Endothelial cell (in vitro differentiated cells): ENCODE measurements around the gene SBF2. TPM values are rescaled to one million over a fixed set of nuclear protein-coding genes. Genes with fewer than 3 reads are reported as not detected.

Experiments used
- DNase-seq: peaks from one replicate; pipeline ENCODE4 v3.0.0; 2021; ENCODE audit warnings: low spot score
- H3K27ac Mint-ChIP-seq: one replicate; pipeline ENCODE4 v1.8.0; 2021; ENCODE audit warnings: mixed read lengths, inconsistent platforms; ENCODE audit not compliant: unreplicated experiment
- H3K27me3 Mint-ChIP-seq: one replicate; pipeline ENCODE4 v1.8.0; 2021; ENCODE audit warnings: mild to moderate bottlenecking, moderate library complexity, mixed read lengths, inconsistent platforms; ENCODE audit not compliant: unreplicated experiment
- H3K36me3 Mint-ChIP-seq: one replicate; pipeline ENCODE4 v1.8.0; 2021; ENCODE audit warnings: mild to moderate bottlenecking, low read depth, mixed read lengths, inconsistent platforms; ENCODE audit not compliant: unreplicated experiment
- H3K4me1 Mint-ChIP-seq: one replicate; pipeline ENCODE4 v1.8.0; 2021; ENCODE audit warnings: mild to moderate bottlenecking, mixed read lengths, inconsistent platforms; ENCODE audit not compliant: unreplicated experiment
- H3K4me3 Mint-ChIP-seq: one replicate; pipeline ENCODE4 v1.8.0; 2021; ENCODE audit warnings: mild to moderate bottlenecking, mixed read lengths, inconsistent platforms; ENCODE audit not compliant: unreplicated experiment
- H3K9me3 Mint-ChIP-seq: one replicate; pipeline ENCODE4 v1.8.0; 2021; ENCODE audit warnings: mixed read lengths, inconsistent platforms; ENCODE audit not compliant: unreplicated experiment
- CTCF ChIP-seq: fragments of 200-600 bp; sonication (generic); IDR thresholded peaks from one replicate; pipeline ENCODE4 v1.5.0; 2021; ENCODE audit warnings: antibody characterized with exemption; ENCODE audit not compliant: unreplicated experiment
- total RNA-seq: library from RNA; stranded (reverse); fragmentation: NEBNext Ultra II Directional; extraction: Animal tissue kit (Norgen Biotek cat#: 25700); gene quantifications from one replicate; pipeline ENCODE4 v1.2.1, GENCODE V29; 2021; ENCODE audit not compliant: unreplicated experiment

Gene SBF2
- total RNA-seq, 1 donor from 2014 or later = 40.8 TPM

GRCh38 chr11:10048350-10048749 lies 245.7 kb downstream of the SBF2 start:
- Mint-ChIP-seq H3K4me3 (no peak overlapping the region), H3K4me1 (peaks cover 11% of the 10 kb centered on the region), H3K36me3 (peaks cover 6% of the 10 kb centered on the region), H3K27ac (no peak overlapping the region), H3K9me3 (no peaks in the 10 kb centered on the region), H3K27me3 (peaks cover 1% of the 10 kb centered on the region)
- no peak for DNase-seq
- no peak for TF ChIP-seq CTCF

DNA sequence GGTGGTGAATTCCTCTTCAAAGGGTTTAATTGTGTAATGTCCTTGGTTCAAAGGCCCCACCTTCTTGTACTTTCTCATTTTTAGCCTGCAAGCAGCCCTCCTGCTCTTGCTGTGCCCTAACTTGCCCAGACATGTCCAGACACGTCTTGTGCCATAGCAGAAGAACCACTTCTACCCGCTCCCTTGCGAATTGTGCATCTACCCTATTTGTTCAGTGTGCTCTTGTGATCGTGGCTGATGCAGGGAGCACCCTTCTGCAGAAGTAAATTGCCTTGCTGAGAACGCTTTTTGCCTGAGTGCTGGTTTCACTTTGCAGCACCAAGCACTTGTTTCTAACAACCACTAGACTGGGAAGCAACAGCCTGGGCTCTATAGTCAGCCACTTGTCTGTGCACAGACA lies 249.4 kb downstream of the SBF2 start:
- H3K27me3 Mint-ChIP-seq = peaks cover 1% of the 10 kb centered on the region
- TF ChIP-seq CTCF = no peak
- H3K4me3 Mint-ChIP-seq = peak overlapping the region; percentile 3
- DNase-seq = no peak
- H3K36me3 Mint-ChIP-seq = peaks cover 6% of the 10 kb centered on the region
- no peaks in the 10 kb centered on the region for H3K9me3 Mint-ChIP-seq
- H3K4me1 Mint-ChIP-seq = peaks cover 9% of the 10 kb centered on the region
- H3K27ac Mint-ChIP-seq = no peak overlapping the region

- peaks cover 1% of the 10 kb centered on the region for H3K27me3 Mint-ChIP-seq
- DNase-seq = no peak
- no peak for TF ChIP-seq CTCF
- peaks cover 13% of the 10 kb centered on the region for H3K4me1 Mint-ChIP-seq
- H3K27ac Mint-ChIP-seq = no peak overlapping the region
- peaks cover 6% of the 10 kb centered on the region for H3K36me3 Mint-ChIP-seq
- no peaks in the 10 kb centered on the region for H3K9me3 Mint-ChIP-seq
- H3K4me3 Mint-ChIP-seq = no peak overlapping the region
Observed at GRCh38 chr11:10042699-10043098, 251.3 kb downstream of the SBF2 start.

GRCh38 chr11:10041748-10042446 lies 252.1 kb downstream of the SBF2 start:
- peaks cover 13% of the 10 kb centered on the region for H3K4me1 Mint-ChIP-seq
- no peak overlapping the region for H3K27ac Mint-ChIP-seq
- H3K27me3 Mint-ChIP-seq = peaks cover 1% of the 10 kb centered on the region
- DNase-seq = no peak
- H3K9me3 Mint-ChIP-seq = no peaks in the 10 kb centered on the region
- peaks cover 6% of the 10 kb centered on the region for H3K36me3 Mint-ChIP-seq
- TF ChIP-seq CTCF = no peak
- H3K4me3 Mint-ChIP-seq = no peak overlapping the region

GRCh38 chr11:10041332-10041731 lies 252.7 kb downstream of the SBF2 start:
- Mint-ChIP-seq H3K9me3 (no peaks in the 10 kb centered on the region), H3K27ac (no peak overlapping the region), H3K4me3 (no peak overlapping the region), H3K4me1 (peaks cover 13% of the 10 kb centered on the region), H3K27me3 (peaks cover 1% of the 10 kb centered on the region), H3K36me3 (peaks cover 6% of the 10 kb centered on the region)
- no peak for TF ChIP-seq CTCF
- no peak for DNase-seq
